Nephron progenitor cell (in vitro differentiated cells): ENCODE measurements around the gene SLC2A13.

ENCODE experiments used
- DNase-seq: peaks from one replicate; pipeline ENCODE4 v3.0.0; 2021
- H3K27ac Mint-ChIP-seq: 2 replicates; pipeline ENCODE4 v1.8.0; 2021; ENCODE audit warnings: mild to moderate bottlenecking, moderate library complexity, mixed read lengths
- H3K27me3 Mint-ChIP-seq: 2 replicates; pipeline ENCODE4 v1.8.0; 2021; ENCODE audit warnings: mild to moderate bottlenecking, low read depth, mixed read lengths; ENCODE audit not compliant: poor library complexity
- H3K36me3 Mint-ChIP-seq: 2 replicates; pipeline ENCODE4 v1.8.0; 2021; ENCODE audit warnings: low read depth, mixed read lengths
- H3K4me1 Mint-ChIP-seq: 2 replicates; pipeline ENCODE4 v1.8.0; 2021; ENCODE audit warnings: mixed read lengths
- H3K4me3 Mint-ChIP-seq: 2 replicates; pipeline ENCODE4 v1.8.0; 2021; ENCODE audit warnings: mild to moderate bottlenecking, moderate library complexity, mixed read lengths
- H3K9me3 Mint-ChIP-seq: 2 replicates; pipeline ENCODE4 v1.8.0; 2021; ENCODE audit warnings: mild to moderate bottlenecking, moderate library complexity, mixed read lengths
- TF ChIP-seq, protein P1 (sequence below): fragments of 200-600 bp; sonication (generic); IDR thresholded peaks from 2 replicates; pipeline ENCODE4 v1.5.0; 2021; ENCODE audit warnings: antibody characterized with exemption

The SLC2A13 gene

DNA sequence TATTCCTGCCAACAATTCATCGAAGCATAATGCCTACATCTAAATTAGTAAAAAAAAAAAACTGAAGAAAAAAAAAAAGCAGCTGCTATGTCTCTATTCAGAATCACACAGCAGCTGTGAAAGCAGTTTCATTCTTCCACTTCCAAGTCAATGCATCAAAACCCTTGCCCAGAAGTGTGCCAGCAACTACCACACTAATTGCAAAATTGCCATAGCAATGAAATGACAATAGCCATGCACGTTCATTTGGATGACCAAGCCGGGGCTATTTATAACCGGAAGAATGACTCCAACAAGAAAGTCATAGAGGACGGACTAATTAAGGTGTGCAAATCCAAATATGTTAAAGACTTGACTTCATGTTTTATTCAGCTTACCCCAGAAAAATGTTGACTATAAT, 42.5 kb downstream of the SLC2A13 start:
- no peak overlapping the region for H3K27ac Mint-ChIP-seq
- H3K36me3 Mint-ChIP-seq: no peaks in the 10 kb centered on the region
- no peaks in the 10 kb centered on the region for H3K9me3 Mint-ChIP-seq
- H3K4me3 Mint-ChIP-seq: no peak overlapping the region
- H3K4me1 Mint-ChIP-seq: no peaks in the 10 kb centered on the region
- DNase-seq: no peak
- TF ChIP-seq, protein P1, sequence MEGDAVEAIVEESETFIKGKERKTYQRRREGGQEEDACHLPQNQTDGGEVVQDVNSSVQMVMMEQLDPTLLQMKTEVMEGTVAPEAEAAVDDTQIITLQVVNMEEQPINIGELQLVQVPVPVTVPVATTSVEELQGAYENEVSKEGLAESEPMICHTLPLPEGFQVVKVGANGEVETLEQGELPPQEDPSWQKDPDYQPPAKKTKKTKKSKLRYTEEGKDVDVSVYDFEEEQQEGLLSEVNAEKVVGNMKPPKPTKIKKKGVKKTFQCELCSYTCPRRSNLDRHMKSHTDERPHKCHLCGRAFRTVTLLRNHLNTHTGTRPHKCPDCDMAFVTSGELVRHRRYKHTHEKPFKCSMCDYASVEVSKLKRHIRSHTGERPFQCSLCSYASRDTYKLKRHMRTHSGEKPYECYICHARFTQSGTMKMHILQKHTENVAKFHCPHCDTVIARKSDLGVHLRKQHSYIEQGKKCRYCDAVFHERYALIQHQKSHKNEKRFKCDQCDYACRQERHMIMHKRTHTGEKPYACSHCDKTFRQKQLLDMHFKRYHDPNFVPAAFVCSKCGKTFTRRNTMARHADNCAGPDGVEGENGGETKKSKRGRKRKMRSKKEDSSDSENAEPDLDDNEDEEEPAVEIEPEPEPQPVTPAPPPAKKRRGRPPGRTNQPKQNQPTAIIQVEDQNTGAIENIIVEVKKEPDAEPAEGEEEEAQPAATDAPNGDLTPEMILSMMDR: no peak
- peaks cover 4% of the 10 kb centered on the region for H3K27me3 Mint-ChIP-seq

DNA sequence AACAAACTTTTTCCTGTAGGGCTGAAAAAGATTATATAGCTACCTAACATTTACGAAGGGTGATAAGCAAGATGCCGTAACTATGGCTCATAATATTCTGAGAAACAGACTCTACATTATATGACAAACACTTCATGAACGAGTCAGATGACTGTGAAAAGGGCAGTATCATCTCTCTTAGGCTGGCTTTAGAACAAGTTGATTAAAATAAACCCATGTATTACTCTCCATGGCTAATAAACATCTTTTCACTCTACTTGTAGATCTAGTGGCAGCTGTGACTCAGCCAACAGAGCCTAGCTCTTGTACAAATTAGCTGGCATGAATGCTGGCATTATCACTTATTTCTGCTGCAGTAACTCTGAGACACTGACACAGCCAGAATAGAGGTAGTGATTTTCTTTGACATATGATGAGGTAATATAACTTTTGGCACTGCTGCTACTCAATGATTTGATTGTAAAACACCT, 47.1 kb downstream of the SLC2A13 start:
- TF ChIP-seq, protein P1: no peak
- Mint-ChIP-seq H3K27me3 (peaks cover 4% of the 10 kb centered on the region), H3K27ac (no peak overlapping the region), H3K4me3 (no peak overlapping the region), H3K36me3 (no peaks in the 10 kb centered on the region), H3K9me3 (no peaks in the 10 kb centered on the region), H3K4me1 (no peaks in the 10 kb centered on the region)
- no peak for DNase-seq

DNA sequence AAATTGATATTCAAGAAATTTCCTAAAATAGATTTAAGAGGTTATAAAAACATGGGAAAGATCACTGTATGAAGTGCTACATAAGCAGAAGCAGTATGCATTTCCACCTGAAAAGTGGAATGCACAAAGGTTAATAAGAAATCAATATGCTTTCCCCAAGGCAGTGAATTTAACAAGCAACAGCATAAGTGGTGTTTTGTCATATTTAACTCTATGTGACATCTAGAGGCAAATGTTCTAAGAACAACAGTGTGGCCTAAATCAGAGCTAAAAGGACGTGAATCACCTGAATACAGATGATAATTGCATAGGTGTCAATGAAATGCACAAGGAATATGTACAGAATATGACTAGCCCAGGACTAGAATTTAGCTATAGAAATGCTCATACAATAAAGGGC, 49.5 kb downstream of the SLC2A13 start:
- no peaks in the 10 kb centered on the region for H3K4me1 Mint-ChIP-seq
- H3K36me3 Mint-ChIP-seq: no peaks in the 10 kb centered on the region
- DNase-seq: no peak
- TF ChIP-seq, protein P1: no peak
- H3K27me3 Mint-ChIP-seq: peaks cover 4% of the 10 kb centered on the region
- no peaks in the 10 kb centered on the region for H3K9me3 Mint-ChIP-seq
- no peak overlapping the region for H3K4me3 Mint-ChIP-seq
- H3K27ac Mint-ChIP-seq: no peak overlapping the region

DNA sequence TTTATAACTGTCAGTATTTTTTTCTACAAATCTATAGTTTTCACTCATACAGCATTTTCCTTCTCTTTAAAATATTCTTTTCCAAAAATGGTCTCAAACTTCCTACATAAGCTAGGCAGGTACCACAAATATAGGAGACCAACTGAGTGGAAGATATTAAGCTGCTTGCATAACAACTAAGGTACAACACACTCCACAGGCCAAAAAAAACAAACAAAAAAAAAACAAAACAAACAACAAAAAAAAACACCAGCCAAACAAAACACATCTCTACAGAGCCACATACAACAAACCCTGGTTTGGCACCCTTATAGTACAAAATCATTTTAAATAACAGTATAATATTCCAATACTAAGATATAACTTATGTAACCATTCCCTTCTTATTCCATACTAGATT, 50.1 kb downstream of the SLC2A13 start:
- Mint-ChIP-seq H3K27me3 (no peaks in the 10 kb centered on the region), H3K4me1 (no peaks in the 10 kb centered on the region), H3K9me3 (no peaks in the 10 kb centered on the region), H3K4me3 (no peak overlapping the region), H3K27ac (no peak overlapping the region), H3K36me3 (no peaks in the 10 kb centered on the region)
- TF ChIP-seq, protein P1: no peak
- no peak for DNase-seq

DNA sequence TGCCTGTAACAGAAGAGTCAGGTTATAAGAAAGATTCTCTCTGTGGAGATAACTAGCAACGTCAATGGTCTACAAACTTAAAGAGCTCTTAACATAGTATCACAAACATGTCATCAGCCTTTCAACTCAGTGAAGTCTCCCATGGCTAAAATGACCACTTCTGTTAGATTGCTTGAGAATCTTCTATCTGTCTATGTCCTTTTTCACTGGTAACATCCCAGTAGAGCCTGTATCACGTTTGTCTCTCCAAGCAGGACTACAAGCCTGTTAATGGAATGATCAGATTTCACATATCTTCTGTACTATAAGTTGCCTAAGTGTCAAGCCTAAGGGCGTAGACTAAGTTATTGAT, 50.7 kb downstream of the SLC2A13 start:
- no peak overlapping the region for H3K27ac Mint-ChIP-seq
- H3K9me3 Mint-ChIP-seq: no peaks in the 10 kb centered on the region
- no peaks in the 10 kb centered on the region for H3K27me3 Mint-ChIP-seq
- TF ChIP-seq, protein P1: no peak
- no peak for DNase-seq
- no peaks in the 10 kb centered on the region for H3K4me1 Mint-ChIP-seq
- H3K4me3 Mint-ChIP-seq: no peak overlapping the region
- no peaks in the 10 kb centered on the region for H3K36me3 Mint-ChIP-seq

DNA sequence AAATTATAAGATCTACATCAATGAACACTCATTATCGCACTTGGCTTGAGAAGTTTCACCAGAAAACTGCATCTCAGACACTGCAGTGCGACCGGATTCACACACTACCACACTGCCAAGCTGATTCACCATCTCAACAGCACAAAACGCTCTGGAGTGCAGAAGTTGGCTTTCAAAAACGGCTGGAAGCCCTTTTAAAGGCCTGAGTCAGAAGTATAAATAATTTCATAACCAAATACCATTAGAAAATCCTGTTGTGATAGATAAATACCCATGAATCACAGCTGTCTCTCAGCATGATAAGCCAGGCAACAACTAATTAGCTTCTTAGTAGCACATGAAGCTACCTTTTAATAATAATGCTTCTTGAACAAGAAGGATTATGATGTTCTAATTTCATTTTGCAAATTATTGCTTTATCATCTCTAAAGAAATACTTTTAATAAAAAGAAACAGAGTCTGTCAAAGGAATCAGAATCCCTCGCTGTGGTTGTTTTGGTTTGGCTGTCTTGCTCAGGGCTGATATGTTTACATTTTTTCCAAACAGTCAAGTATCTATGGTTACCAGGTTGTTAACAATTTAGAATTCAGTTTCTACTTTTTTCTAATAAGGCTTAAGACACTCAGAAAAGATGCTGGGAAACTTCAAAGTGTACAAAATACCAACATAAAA, 51.2 kb downstream of the SLC2A13 start:
- Mint-ChIP-seq H3K4me1 (no peaks in the 10 kb centered on the region), H3K27ac (no peak overlapping the region), H3K4me3 (no peak overlapping the region), H3K9me3 (no peaks in the 10 kb centered on the region), H3K36me3 (no peaks in the 10 kb centered on the region), H3K27me3 (no peaks in the 10 kb centered on the region)
- TF ChIP-seq, protein P1: no peak
- no peak for DNase-seq
